Activated T-cell treated with anti-CD3 and anti-CD28 coated beads, Interleukin-2, amount 50 U/mL, for 4 hours (primary cell): Measurements from ENCODE around the gene GRN. TPM values are rescaled to one million over a fixed set of nuclear protein-coding genes. Genes with fewer than 3 reads are reported as not detected.

Source experiments
- ATAC-seq, 2 donors: fragments of 200-7000 bp; cut with Tn5 transposase; one replicate each; pipeline ENCODE4 v1.10.0; 2021
- DNase-seq: peaks from one replicate; pipeline ENCODE4 v3.0.0-alpha.2; 2020
- H3K27me3 Mint-ChIP-seq: one replicate; pipeline ENCODE4 v1.8.0; 2021; ENCODE audit warnings: low read depth, mixed read lengths
- H3K36me3 Mint-ChIP-seq: one replicate; pipeline ENCODE4 v1.8.0; 2022; ENCODE audit warnings: mixed read lengths; ENCODE audit not compliant: insufficient read depth
- H3K4me1 Mint-ChIP-seq: one replicate; pipeline ENCODE4 v1.8.0; 2021; ENCODE audit warnings: low read depth, mixed read lengths
- H3K4me3 Mint-ChIP-seq: one replicate; pipeline ENCODE4 v1.8.0; 2021; ENCODE audit warnings: mild to moderate bottlenecking, moderate library complexity, mixed read lengths
- H3K9me3 Mint-ChIP-seq: one replicate; pipeline ENCODE4 v1.8.0; 2021; ENCODE audit warnings: mixed read lengths
- total RNA-seq, 3 donors: library from RNA; stranded (reverse); gene quantifications; one replicate each; pipeline ENCODE4 v1.2.1, GENCODE V29; 2021

GRN gene
- total RNA-seq, 3 donors from 2014 or later = 32.0 to 39.5 (median 36.5) TPM

DNA sequence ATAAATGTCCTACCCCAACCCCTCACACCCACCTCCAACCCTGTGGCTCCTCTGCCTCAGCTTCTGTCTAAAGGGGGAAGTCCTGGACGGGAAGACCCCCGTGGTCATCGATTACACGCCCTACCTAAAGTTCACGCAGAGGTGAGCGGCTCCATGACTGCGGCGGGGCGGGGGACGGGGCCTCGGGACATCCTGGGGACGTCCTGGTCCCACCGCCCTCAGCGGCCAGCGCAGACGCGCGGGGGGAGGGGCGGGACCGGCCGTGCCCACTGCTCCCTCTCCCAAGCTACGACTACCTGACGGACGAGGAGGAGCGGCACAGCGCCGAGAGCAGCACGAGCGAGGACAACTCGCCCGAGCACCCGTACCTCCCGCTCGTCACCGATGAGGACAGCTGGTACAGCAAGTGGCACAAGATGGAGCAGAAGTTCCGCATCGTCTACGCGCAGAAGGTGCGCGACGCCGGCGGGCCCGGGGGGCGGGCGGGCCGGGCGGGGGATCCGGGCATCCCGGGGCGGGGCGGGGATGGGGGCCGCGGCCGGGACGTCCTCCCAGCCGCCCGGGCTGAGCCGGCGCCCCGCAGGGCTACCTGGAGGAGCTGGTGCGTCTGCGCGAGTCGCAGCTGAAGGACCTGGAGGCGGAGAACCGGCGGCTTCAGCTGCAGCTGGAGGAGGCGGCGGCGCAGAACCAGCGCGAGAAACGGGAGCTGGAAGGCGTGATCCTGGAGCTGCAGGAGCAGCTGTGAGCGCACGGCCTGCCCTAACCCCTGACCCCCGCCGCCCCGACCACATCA, 30.0 kb upstream of the GRN start:
- Mint-ChIP-seq H3K36me3 (peaks cover 5% of the 10 kb centered on the region), H3K4me1 (peaks cover 12% of the 10 kb centered on the region), H3K4me3 (peak overlapping the region; percentile 69), H3K27me3 (peaks cover 38% of the 10 kb centered on the region), H3K9me3 (no peaks in the 10 kb centered on the region)
- ATAC-seq = peak; percentile 81 to 83
- DNase-seq = no peak

DNA sequence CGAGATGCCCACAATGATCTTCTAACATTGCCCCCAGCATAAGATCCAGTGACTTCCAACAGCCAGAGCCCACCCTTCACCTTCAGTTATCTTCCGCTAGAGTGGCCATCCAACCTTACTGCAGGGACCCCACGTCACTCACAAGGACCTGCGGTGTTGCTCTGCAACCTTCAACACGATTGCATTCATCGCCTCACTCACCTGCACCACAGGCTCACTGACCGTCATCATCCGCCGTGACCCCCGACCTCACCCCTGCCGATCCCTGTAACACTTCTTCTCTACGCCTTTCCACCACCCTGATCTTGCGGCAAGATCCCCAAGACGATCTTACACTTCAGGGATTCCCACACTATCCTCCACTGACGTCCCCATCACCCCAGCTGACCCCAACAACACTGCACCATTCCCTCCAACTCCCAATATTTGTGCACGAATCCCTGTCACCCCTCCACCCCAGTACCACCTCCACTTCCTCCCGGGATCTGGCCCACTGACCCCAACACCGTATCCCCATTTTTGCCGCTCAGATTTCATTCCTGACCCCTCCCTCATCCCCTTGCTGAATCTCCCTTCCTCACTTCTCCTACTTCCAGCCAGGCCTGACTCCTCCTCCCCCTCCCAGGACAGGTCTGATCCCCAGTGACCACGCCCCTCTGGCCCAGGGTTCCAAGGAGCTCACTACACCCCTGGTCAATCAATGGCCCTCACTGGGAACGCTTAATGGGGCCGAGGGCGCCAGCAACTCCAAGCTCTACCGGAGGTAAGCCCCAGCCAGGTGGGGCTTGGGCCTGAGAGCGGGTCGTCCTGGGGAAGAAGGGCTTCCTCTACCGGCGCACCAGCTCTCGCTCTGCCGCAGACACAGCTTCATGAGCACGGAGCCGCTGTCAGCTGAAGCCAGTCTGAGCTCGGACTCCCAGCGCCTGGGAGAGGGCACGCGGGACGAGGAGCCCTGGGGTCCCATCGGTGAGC, 29.1 kb upstream of the GRN start:
- Mint-ChIP-seq H3K4me3 (peak overlapping the region; percentile 69), H3K9me3 (no peaks in the 10 kb centered on the region), H3K27me3 (peaks cover 37% of the 10 kb centered on the region), H3K4me1 (peaks cover 12% of the 10 kb centered on the region), H3K36me3 (peaks cover 6% of the 10 kb centered on the region)
- DNase-seq = no peak
- no peak for ATAC-seq

DNA sequence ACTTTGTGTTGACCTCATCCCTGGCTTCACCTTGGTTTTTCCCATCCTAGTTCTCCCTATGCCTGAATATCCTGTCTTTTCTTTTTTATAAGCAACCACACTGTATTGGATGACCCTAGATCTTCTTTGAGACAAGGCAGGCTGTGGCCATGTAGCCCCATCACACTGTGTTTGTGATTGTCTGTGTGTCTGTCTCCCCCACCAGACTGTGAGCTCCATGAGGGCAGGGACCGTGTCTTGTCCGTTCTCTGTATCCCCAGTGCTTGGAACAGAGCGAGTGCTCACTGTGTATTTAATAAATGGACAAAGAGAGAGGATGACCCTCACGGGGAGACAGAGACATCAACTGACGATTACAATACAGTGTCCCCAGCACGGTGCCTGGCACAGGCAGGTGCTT, 27.6 kb upstream of the GRN start:
- Mint-ChIP-seq H3K4me1 (peaks cover 13% of the 10 kb centered on the region), H3K36me3 (peaks cover 9% of the 10 kb centered on the region), H3K9me3 (no peaks in the 10 kb centered on the region), H3K4me3 (no peak overlapping the region), H3K27me3 (peaks cover 33% of the 10 kb centered on the region)
- DNase-seq = no peak
- no peak for ATAC-seq

DNA sequence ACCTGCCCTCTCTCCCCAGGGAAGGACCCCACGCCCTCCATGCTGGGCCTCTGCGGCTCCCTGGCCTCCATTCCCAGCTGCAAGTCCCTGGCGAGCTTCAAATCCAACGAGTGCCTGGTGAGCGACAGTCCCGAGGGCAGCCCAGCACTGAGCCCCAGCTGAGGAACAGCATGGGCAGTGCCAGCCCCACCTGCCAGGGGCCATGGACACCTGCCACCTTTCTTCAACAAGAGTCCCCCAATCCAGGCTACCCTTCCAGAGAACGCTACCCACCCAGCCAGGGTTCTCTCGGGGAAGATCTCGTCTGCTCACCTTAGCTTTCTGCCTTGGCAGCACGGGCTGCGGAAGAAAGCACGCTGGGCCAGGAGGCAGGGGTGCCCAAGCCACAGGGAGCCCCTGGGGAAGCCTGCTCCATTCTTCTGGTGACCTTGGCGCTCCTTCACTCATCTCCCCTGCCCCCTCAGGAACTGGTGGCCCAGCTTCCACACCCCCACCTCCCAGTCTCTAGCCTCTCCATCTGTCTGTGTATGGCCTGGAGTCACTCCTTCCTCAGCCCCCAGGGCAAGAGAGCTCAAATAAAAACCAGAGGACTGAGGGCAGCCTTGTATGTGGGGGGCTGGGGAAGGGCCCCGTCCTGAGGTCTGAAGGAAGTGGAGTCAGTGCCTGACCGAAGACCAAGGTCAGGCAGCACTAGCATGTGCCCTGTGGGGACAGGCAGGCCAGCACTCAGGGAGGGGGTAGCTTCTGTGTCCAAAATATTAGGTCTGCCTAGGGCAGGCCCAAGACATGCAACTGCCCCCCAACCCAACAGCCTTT, 26.8 kb upstream of the GRN start:
- ATAC-seq = no peak

DNA sequence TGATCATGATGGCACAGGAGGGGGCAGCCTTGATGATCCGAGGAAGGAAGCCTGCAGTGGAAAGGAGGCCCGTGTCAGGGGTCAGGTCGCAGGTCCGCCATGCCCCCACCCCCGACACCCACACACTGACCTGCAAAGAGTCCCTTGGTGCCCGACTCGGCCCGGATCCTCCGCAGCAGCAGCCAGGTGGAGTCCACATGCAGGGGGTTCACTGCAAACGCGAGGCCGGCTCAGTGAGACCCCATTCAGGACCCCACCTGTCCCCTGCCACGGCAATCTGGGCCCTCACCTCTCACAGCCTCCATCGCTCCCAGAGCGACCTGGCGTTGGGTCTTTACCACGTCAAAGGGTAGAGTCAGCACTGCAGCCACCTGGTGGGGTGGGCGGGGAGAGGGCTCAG, 25.0 kb upstream of the GRN start:
- Mint-ChIP-seq H3K9me3 (no peaks in the 10 kb centered on the region), H3K4me3 (no peak overlapping the region), H3K4me1 (peaks cover 24% of the 10 kb centered on the region), H3K27me3 (peaks cover 24% of the 10 kb centered on the region), H3K36me3 (peaks cover 9% of the 10 kb centered on the region)
- no peak for DNase-seq
- ATAC-seq = no peak

More for the DNA sequence above, 26.8 kb upstream of the GRN start:
- no peak overlapping the region for H3K4me3 Mint-ChIP-seq
- H3K9me3 Mint-ChIP-seq = no peaks in the 10 kb centered on the region
- H3K27me3 Mint-ChIP-seq = peaks cover 33% of the 10 kb centered on the region
- H3K4me1 Mint-ChIP-seq = peaks cover 18% of the 10 kb centered on the region
- peaks cover 9% of the 10 kb centered on the region for H3K36me3 Mint-ChIP-seq
- DNase-seq = no peak

DNA sequence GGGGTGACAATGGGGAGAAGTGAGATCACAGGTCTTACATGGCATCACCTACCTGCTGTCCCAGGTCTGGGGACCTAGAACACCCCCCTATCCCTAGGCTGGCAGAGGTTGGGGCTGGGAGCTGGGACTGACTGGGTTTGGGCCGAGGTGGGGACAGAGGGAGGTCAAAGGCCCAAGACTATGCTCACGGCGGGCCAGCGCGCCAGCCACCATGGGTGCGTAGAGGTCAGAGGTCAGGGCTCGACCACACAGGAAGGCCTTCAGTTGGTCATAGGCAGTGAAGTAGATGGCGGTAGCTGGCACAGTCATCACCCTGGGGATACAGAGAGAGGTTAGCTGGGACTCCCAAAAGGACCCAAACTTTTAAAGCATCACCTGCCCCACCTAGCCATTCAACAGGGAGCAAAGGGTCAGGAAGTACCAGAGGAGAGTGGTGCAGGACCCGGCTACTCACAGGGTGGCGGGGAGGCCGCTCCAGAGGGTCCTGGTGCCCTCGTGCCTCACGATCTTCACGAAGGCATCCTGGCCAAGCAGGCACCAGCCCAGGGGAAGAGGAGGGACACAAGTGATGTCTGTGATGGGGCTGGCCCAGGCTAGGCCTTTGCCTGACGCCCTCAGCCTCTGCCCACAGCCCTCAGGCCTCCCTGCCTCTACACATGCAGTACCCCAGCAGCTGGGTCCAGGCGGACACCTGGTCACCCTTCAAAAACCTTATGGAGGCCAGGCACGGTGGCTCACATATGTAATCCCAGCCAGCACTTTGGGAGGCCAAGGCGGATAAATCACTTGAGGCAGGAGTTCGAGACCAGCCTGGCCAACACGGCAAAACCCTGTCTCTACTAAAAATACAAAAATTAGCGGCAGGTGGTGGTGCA, 23.6 kb upstream of the GRN start:
- Mint-ChIP-seq H3K27me3 (peaks cover 12% of the 10 kb centered on the region), H3K4me3 (no peak overlapping the region), H3K4me1 (peaks cover 23% of the 10 kb centered on the region), H3K36me3 (peaks cover 9% of the 10 kb centered on the region), H3K9me3 (no peaks in the 10 kb centered on the region)
- no peak for ATAC-seq
- no peak for DNase-seq

GRCh38 chr17:44322236-44322895, 22.7 kb upstream of the GRN start:
- peaks cover 4% of the 10 kb centered on the region for H3K27me3 Mint-ChIP-seq
- no peaks in the 10 kb centered on the region for H3K9me3 Mint-ChIP-seq
- peaks cover 27% of the 10 kb centered on the region for H3K4me1 Mint-ChIP-seq
- ATAC-seq (no peak), DNase-seq (no peak)
- H3K36me3 Mint-ChIP-seq = peaks cover 9% of the 10 kb centered on the region
- peak overlapping the region; percentile 64 for H3K4me3 Mint-ChIP-seq

DNA sequence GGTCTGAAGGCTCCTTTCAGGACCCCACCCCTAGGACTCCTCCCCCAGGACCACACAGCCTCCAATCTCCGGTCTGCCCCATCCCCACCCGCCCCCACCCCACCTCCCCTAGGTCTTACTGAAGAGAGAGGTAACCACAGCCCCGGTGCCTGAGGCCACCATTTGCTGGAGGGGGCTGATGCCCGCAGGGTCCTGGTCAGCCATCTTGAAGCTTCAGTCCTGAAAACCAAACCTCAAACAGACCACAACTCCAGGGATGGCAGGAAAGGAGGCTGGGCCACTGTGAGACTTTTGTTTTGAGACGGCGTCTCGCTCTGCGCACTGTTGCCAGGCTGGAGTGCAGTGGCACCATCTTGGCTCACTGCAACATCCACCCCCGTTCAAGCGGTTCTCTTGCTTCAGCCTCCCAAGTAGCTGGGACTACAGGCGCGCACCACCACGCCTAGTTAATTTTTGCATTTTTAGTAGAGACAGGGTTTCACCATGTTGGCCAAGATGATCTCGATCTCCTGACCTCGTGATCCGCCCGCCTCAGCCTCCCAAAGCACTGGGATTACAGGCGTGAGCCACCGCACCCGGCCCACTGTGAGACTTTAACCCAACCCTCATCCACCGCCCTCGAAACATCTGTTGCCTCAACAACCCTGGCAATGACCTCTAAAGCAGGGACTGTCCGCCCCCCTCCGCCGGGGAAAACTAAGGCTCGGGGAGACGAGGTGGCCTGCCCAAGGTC, 21.6 kb upstream of the GRN start:
- ATAC-seq = no peak
- Mint-ChIP-seq H3K36me3 (peaks cover 9% of the 10 kb centered on the region), H3K4me3 (peak overlapping the region; percentile 88), H3K27me3 (no peaks in the 10 kb centered on the region), H3K4me1 (peaks cover 31% of the 10 kb centered on the region), H3K9me3 (no peaks in the 10 kb centered on the region)
- DNase-seq = no peak

GRCh38 chr17:44324092-44324570, 21.0 kb upstream of the GRN start:
- Mint-ChIP-seq H3K4me1 (peaks cover 31% of the 10 kb centered on the region), H3K4me3 (peak overlapping the region; percentile 88), H3K27me3 (no peaks in the 10 kb centered on the region), H3K9me3 (no peaks in the 10 kb centered on the region), H3K36me3 (peaks cover 9% of the 10 kb centered on the region)
- ATAC-seq = peak; percentile 0 to 1
- no peak for DNase-seq

- H3K27me3 Mint-ChIP-seq = no peaks in the 10 kb centered on the region
Measured at GRCh38 chr17:44324571-44325275, 20.4 kb upstream of the GRN start, which contains the start of gene SLC25A39. SLC25A39 (minus strand) TSS chr17:44324823; CDS start chr17:44323562, 1,261 bp downstream.

DNA sequence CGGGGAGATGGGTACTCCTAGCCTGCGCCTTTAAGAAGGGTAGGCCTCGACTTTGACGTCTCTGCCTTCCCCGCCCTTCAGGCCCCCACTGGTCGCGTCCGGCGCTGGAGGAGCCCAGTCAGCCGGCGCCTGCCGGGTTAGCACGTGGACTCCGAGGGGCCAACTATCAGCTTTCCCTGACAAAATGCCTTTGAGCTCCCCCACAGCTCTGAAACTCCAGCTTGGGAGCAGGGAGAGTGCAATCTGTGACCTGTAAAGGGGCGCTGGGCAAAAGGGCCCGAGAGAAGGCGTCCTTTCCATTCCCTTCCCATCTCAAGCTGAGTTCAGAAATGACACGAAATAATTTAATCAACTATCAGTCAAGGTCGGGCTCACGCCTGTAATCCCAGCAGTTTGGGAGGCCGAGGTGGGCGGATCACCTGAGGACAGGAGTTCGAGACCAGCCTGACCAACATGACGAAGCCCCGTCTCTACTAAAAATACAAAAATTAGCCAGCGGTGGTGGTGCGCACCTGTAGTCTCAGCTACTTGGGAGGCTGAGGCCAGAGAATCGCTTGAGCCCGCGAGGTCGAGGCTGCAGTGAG, 18.1 kb upstream of the GRN start:
- Mint-ChIP-seq H3K9me3 (no peaks in the 10 kb centered on the region), H3K4me1 (peaks cover 36% of the 10 kb centered on the region), H3K36me3 (no peaks in the 10 kb centered on the region), H3K27me3 (no peaks in the 10 kb centered on the region), H3K4me3 (peak overlapping the region; percentile 68)
- DNase-seq = peak; percentile 91
- ATAC-seq = peak; percentile 67 to 74

More at GRCh38 chr17:44324571-44325275, 20.4 kb upstream of the GRN start, which contains the start of gene SLC25A39:
- ATAC-seq (peak; percentile 81), DNase-seq (peak; percentile 95)
- peak within 1 kb of the TSS; percentile 89 for H3K4me3 Mint-ChIP-seq
- no peaks in the 10 kb centered on the region for H3K9me3 Mint-ChIP-seq
- peaks cover 31% of the 10 kb centered on the region for H3K4me1 Mint-ChIP-seq
- peaks cover 5% of the 10 kb centered on the region for H3K36me3 Mint-ChIP-seq
